OCI-LY7 (cell line): ENCODE data around the gene ASCC1. TPM values are rescaled to one million over a fixed set of nuclear protein-coding genes. Genes with fewer than 3 reads are reported as not detected.
"Not testable (repeated sequence)": the region's sequence is repeated elsewhere in the genome, so short reads cannot be mapped to it uniquely, and the experiment has no call there.

Experiments used
- BruUV-seq: library from RNA; stranded (reverse); fragments of 400-500 nt; replicated peaks from 2 replicates; lab custom pipeline; 2021; lab: Mats Ljungman, UMichigan
- CTCF ChIA-PET: fragments of 300-600 bp; sonication (Branson Sonifier 250); formaldehyde crosslinking; loops from one replicate; lab custom pipeline; 2022; ENCODE audit warnings: antibody characterized with exemption; ENCODE audit not compliant: unreplicated experiment; lab: Charles Lee
- POLR2A ChIA-PET: fragments of 300-600 bp; sonication (Branson Sonifier 250); formaldehyde crosslinking; loops from one replicate; lab custom pipeline; 2022; ENCODE audit warnings: antibody characterized with exemption; lab: Charles Lee
- DNase-seq: peaks from one replicate; pipeline ENCODE4 v3.0.0-alpha.2; 2015; ENCODE audit warnings: low spot score
- H2AFZ ChIP-seq: fragments of 200-600 bp; sonication (generic), shearing (Covaris generic); 2 replicates; pipeline ENCODE4 v1.6.1; 2014; ENCODE audit warnings: mild to moderate bottlenecking, antibody characterized with exemption, low read length, moderate library complexity
- H3K27ac ChIP-seq: fragments of 200-600 bp; sonication (generic); 2 replicates; pipeline ENCODE4 v1.5.1; 2014; ENCODE audit warnings: mixed run types, low read depth, mild to moderate bottlenecking, moderate library complexity, low read length, inconsistent platforms; ENCODE audit not compliant: poor library complexity, severe bottlenecking
- H3K36me3 ChIP-seq: fragments of 200-600 bp; sonication (generic); 2 replicates; pipeline ENCODE4 v1.6.1; 2014; ENCODE audit warnings: mild to moderate bottlenecking, antibody characterized with exemption, low read length, moderate library complexity, mixed read lengths; ENCODE audit not compliant: insufficient read depth
- H3K4me1 ChIP-seq: fragments of 200-600 bp; sonication (generic); 2 replicates; pipeline ENCODE4 v1.5.1; 2014; ENCODE audit warnings: mild to moderate bottlenecking, low read length; ENCODE audit not compliant: insufficient read depth, poor library complexity, severe bottlenecking
- H3K4me2 ChIP-seq: fragments of 200-600 bp; sonication (generic); 2 replicates; pipeline ENCODE4 v1.6.1; 2014; ENCODE audit warnings: mild to moderate bottlenecking, low read length
- H3K4me3 ChIP-seq: fragments of 200-600 bp; sonication (generic); 2 replicates; pipeline ENCODE4 v1.5.1; 2014; ENCODE audit warnings: mild to moderate bottlenecking, low read depth, low read length; ENCODE audit not compliant: poor library complexity, severe bottlenecking
- H3K79me2 ChIP-seq: fragments of 200-600 bp; sonication (generic); 2 replicates; pipeline ENCODE4 v1.6.1; 2016; ENCODE audit warnings: low read depth, mild to moderate bottlenecking, low read length, moderate library complexity, mixed read lengths; ENCODE audit not compliant: insufficient read depth
- H3K9me2 ChIP-seq: fragments of 200-600 bp; sonication (generic); 2 replicates; pipeline ENCODE4 v1.6.1; 2016; ENCODE audit warnings: mild to moderate bottlenecking, low read length, mixed read lengths; ENCODE audit not compliant: insufficient read depth
- H3K9me3 ChIP-seq: fragments of 200-600 bp; sonication (generic); 2 replicates; pipeline ENCODE4 v1.6.1; 2014; ENCODE audit warnings: mild to moderate bottlenecking, mixed run types, low read length, mixed read lengths
- H4K20me1 ChIP-seq: fragments of 200-600 bp; sonication (generic); 2 replicates; pipeline ENCODE4 v1.6.1; 2014; ENCODE audit warnings: mild to moderate bottlenecking, antibody characterized with exemption, low read length, moderate library complexity, mixed read lengths; ENCODE audit not compliant: insufficient read depth
- CTCF ChIP-seq: fragments of 200-600 bp; sonication (generic); conservative IDR thresholded peaks from 2 replicates; pipeline ENCODE4 v1.5.1; 2014; ENCODE audit warnings: mild to moderate bottlenecking, antibody characterized with exemption, low read length, moderate library complexity, mixed read lengths
- EZH2phosphoT487 ChIP-seq: fragments of 200-600 bp; sonication (generic); IDR thresholded peaks from 2 replicates; pipeline ENCODE4 v1.6.1; 2018; ENCODE audit warnings: low read depth, borderline replicate concordance, mild to moderate bottlenecking, mixed run types, antibody characterized with exemption, low read length, moderate library complexity, mixed read lengths
- intact Hi-C: fragments of 100-400 bp; cut with micrococcal nuclease; formaldehyde crosslinking; loops from one replicate; pipeline ENCODE4 v1.10.0; 2022; ENCODE audit not compliant: unreplicated experiment
- total RNA-seq, 2 experiments: library from RNA; depleted of rRNA in 1 of 2; stranded (reverse); fragments of >200 nt in 1 of 2; shearing (Covaris generic) in 1 of 2; gene quantifications; 2 replicates each; pipeline ENCODE4 v1.2.3, GENCODE V29; 2014 to 2022

ASCC1 gene
- total RNA-seq, 2 experiments from 2014 or later = 27.1 to 59.9 TPM

GRCh38 chr10:72158176-72158575 lies 57.9 kb downstream of the ASCC1 start:
- BruUV-seq = no TSS peak
- intact Hi-C loops = no loop called here
- no peak for TF ChIP-seq EZH2phosphoT487
- no peak for TF ChIP-seq CTCF
- H2AFZ ChIP-seq = no peak overlapping the region
- no peak overlapping the region for H3K4me3 ChIP-seq
- no peaks in the 10 kb centered on the region for H4K20me1 ChIP-seq
- no peaks in the 10 kb centered on the region for H3K4me1 ChIP-seq
- H3K79me2 ChIP-seq = no peaks in the 10 kb centered on the region
- H3K9me2 ChIP-seq = no peaks in the 10 kb centered on the region
- peaks cover 10% of the 10 kb centered on the region for H3K36me3 ChIP-seq
- DNase-seq = no peak
- POLR2A ChIA-PET = interaction anchor here (0.6 kb wide), 1 partner anchor 10 kb away, joined by 3 read pairs; no protein-coding TSS in a partner anchor
- no peak overlapping the region for H3K27ac ChIP-seq
- no peak overlapping the region for H3K4me2 ChIP-seq
- no peaks in the 10 kb centered on the region for H3K9me3 ChIP-seq
- CTCF ChIA-PET = no interaction called here

GRCh38 chr10:72156223-72156622 lies 59.9 kb downstream of the ASCC1 start:
- no peak for DNase-seq
- H3K36me3 ChIP-seq = peaks cover 8% of the 10 kb centered on the region
- H3K4me1 ChIP-seq = no peaks in the 10 kb centered on the region
- H3K9me3 ChIP-seq = no peaks in the 10 kb centered on the region
- no peaks in the 10 kb centered on the region for H3K9me2 ChIP-seq
- ChIA-PET CTCF (no interaction called here), POLR2A (interaction anchor here (0.7 kb wide), 1 partner anchor 181 kb away, joined by 3 read pairs; no protein-coding TSS in a partner anchor)
- H3K79me2 ChIP-seq = no peaks in the 10 kb centered on the region
- no peak for TF ChIP-seq CTCF
- no peak for TF ChIP-seq EZH2phosphoT487
- no peak overlapping the region for H2AFZ ChIP-seq
- H4K20me1 ChIP-seq = no peaks in the 10 kb centered on the region
- BruUV-seq = no TSS peak
- no peak overlapping the region for H3K4me2 ChIP-seq
- intact Hi-C loops = no loop called here
- H3K27ac ChIP-seq = no peak overlapping the region
- no peak overlapping the region for H3K4me3 ChIP-seq

DNA sequence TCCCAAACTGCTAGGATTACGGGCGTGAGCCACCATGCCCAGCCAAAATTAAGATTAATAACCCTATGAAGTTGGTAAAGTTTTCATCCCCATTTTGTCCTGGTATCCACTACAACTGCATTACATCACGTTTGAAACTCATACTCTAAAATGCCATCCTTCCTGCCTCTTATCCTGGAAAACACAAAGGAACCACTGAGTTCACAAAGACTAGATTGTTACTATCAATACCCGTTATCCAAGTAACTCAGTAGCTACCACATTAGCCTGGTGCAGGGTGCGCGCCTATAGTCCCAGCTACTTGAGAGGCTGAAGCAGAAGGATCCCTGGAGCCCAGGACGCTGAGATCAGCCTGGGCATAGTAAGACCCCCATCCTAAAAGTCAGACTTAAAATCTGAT lies 63.8 kb downstream of the ASCC1 start:
- BruUV-seq = no TSS peak
- no peak overlapping the region for H3K4me2 ChIP-seq
- no peaks in the 10 kb centered on the region for H3K79me2 ChIP-seq
- no peaks in the 10 kb centered on the region for H4K20me1 ChIP-seq
- H3K27ac ChIP-seq = no peak overlapping the region
- intact Hi-C loops = no loop called here
- H3K9me3 ChIP-seq = no peaks in the 10 kb centered on the region
- ChIA-PET POLR2A (interaction anchor here (0.6 to 0.7 kb wide), 2 partner anchors 29 to 774 kb away, joined by 3 to 4 read pairs; no protein-coding TSS in a partner anchor), CTCF (interaction anchor here (1.0 kb wide), 1 partner anchor 100 kb away, joined by 3 read pairs; no protein-coding TSS in a partner anchor)
- H3K4me3 ChIP-seq = no peak overlapping the region
- no peak overlapping the region for H2AFZ ChIP-seq
- H3K9me2 ChIP-seq = no peaks in the 10 kb centered on the region
- DNase-seq = no peak
- TF ChIP-seq CTCF = no peak
- no peak for TF ChIP-seq EZH2phosphoT487
- no peaks in the 10 kb centered on the region for H3K36me3 ChIP-seq
- no peaks in the 10 kb centered on the region for H3K4me1 ChIP-seq

DNA sequence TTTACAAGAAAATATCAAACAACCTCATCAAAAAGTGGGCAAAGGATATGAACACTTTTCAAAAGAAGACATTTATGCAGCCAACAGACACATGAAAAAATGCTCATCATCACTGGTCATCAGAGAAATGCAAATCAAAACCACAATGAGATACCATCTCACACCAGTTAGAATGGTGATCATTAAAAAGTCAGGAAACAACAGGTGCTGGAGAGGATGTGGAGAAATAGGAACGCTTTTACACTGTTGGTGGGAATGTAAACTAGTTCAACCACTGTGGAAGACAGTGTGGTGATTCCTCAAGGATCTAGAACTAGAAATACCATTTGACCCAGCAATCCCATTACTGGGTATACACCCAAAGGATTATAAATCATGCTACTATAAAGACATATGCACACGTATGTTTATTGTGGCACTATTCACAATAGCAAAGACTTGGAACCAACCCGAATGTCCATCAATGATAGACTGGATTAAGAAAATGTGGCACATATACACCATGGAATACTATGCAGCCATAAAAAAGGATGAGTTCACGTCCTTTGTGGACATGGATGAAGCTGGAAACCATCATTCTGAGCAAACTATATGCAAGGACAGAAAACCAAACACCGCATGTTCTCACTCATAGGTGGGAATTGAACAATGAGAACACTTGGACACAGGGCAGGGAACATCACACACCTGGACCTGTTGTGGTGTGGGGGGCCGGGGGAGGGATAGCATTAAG lies 65.2 kb downstream of the ASCC1 start:
- H2AFZ ChIP-seq, H3K79me2 ChIP-seq, POLR2A ChIA-PET, H3K4me2 ChIP-seq, H3K36me3 ChIP-seq, H3K4me3 ChIP-seq, BruUV-seq, DNase-seq, CTCF ChIA-PET, intact Hi-C loops, H3K9me2 ChIP-seq, H4K20me1 ChIP-seq, H3K9me3 ChIP-seq, H3K27ac ChIP-seq, H3K4me1 ChIP-seq: not testable (repeated sequence)
